Measurements from ENCODE around the gene HMG20A.

DNA sequence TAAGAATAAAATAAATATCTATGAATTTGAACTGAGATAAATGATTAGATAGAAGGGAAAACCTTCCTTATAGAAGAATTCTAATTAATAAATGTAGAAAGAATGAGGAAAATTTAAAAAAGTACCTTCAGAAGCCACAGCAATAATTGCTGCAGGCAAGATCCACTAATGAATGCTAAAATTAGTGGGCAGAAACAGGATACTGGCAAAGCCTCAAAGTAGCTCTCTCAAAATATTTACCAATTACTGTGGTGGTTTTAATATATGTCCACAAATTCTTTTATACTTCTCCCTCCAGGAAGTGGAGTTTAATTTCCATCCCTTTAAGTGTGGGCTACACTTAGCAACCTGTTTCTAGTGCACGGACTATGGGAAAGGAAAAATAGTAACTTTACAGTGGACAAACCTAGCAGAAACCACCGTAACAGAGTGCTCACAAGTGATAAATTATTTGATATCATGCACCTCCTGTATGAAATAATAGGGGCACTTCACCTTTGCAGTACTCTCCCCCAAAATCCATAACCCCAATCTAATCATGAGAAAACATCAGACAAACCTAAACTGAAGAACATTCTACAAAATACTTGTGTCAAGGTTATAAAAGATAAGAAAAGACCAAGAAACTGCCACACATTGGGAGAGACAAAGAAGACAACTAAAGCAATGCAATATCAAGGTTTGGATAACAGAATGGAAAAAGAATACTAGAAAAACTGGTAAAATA lies 7.6 kb upstream of the HMG20A start:
- TF ChIP-seq CTCF (IDR thresholded peaks at IDR 0.05) = no peak
- TF ChIP-seq POLR2A (IDR thresholded peaks at IDR 0.05) = no peak

All from adrenal gland (tissue), 5 donors.